ENCODE results near the gene SUPT5H.

The SUPT5H gene

GRCh38 chr19:39498798-39499642 lies 53.6 kb downstream of the SUPT5H start, which contains the start of gene DLL3:
Gene DLL3, plus strand, starts transcription at chr19:39498947. Its CDS starts 28 bp downstream, at chr19:39498975.
- DNase-seq = peak; percentile 95

GRCh38 chr19:39499932-39500331 lies 54.5 kb downstream of the SUPT5H start:
- no peak for DNase-seq

DNA sequence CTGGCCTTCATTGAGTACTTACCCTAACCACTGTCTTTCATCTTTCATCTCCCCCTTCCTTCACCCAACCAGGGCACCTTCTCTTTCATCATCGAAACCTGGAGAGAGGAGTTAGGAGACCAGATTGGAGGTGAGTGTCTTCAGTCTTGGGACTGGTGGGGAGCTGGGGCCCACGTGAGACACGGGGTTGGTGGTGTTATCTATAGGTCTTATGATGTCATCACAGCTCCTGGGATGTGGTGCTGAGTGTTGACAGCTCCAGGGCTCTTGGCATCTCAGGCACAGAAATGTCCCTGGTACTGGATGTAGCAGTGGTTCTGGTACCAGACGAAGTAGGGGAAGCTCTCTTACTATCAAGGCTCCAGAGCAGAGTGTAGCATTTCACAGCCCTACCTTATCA lies 55.2 kb downstream of the SUPT5H start:
- DNase-seq = no peak

GRCh38 chr19:39501340-39501739 lies 56.0 kb downstream of the SUPT5H start:
- no peak for DNase-seq

DNA sequence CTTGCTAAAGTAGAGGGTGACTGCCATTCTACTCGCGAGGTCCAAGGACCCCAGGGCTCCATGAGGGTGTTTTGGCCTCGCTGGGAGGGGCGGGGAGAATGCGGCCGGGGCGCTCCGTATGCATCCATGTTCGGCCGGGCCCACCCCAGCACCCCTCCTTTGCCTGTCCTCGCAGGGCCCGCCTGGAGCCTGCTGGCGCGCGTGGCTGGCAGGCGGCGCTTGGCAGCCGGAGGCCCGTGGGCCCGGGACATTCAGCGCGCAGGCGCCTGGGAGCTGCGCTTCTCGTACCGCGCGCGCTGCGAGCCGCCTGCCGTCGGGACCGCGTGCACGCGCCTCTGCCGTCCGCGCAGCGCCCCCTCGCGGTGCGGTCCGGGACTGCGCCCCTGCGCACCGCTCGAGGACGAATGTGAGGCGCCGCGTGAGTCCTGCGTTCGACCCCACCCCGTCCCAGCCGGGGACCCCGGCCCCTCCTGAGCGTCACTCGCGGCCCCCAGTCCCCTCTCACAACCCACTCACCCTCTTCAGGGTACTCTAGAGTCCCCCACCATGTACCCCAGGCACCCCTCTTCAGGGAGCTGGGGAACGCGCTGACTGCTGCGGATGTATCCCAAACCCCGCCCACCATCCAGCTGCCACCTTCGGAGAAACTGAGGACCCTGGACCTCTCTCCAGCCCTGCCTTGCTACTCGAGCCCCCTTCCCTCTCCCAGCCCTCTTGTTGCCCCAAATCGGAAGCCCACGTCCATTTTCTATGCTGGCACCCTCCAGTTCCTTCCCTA lies 57.4 kb downstream of the SUPT5H start:
- DNase-seq = no peak

DNA sequence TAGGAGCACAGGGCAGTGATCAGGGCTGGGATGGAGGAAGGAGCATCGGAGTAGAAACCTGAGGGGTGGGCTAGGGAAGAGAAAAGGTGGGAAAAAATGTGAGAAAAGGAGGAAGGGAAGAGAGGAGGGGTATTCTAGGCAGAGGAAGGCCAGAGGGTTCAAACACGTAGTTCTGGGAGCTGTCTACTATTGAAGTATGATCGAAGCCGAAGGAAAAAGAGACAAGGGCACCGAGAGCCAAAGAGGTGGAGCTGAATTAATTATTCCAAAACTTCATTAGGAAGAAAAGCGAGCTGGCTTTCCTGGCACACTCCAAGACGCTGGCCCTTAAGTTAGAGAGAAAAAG lies 61.2 kb downstream of the SUPT5H start:
- DNase-seq = no peak

GRCh38 chr19:39506944-39507714 lies 61.7 kb downstream of the SUPT5H start:
- DNase-seq = peak; percentile 78

- DNase-seq = peak; percentile 70
Observed at GRCh38 chr19:39507715-39508364, 62.5 kb downstream of the SUPT5H start.

DNA sequence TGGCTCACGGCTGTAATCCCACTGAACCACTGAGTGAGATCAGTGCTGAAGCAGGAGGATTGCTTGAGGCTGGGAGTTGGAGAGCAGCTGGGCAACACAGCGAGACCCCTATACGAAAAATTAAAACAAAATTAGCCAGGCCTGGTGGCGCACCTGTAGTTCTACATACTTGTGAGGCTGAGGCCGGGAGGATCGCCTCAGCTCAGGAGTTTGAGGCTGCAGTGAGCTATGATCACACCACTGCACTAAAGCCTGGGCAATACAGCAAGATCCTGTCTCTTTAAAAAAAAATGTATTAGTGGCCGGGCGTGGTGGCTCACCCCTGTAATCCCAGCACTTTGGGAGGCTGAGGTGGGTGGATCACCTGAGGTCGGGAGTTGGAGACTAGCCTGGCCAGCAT lies 63.2 kb downstream of the SUPT5H start:
- DNase-seq = no peak

GRCh38 chr19:39509233-39509632 lies 63.9 kb downstream of the SUPT5H start:
- DNase-seq = no peak

DNA sequence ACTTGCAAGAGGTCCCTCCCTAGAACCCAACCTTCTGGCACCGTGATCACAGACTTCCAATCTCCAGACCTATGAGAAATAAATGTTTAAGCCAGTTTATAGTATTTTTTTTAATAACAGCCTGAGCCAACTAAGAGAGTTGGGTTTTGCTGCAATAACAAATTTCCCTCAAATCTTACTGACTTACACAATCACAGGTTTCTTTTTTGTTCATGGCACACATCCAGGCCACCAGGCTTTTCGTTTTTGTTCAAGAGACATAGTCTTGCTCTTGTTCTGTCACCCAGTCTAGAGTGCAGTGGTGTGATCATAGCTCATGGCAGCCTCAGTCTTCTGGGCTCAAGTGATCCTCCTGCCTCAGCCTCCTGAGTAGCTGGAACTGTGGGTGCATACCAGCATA lies 67.6 kb downstream of the SUPT5H start:
- no peak for DNase-seq

DNA sequence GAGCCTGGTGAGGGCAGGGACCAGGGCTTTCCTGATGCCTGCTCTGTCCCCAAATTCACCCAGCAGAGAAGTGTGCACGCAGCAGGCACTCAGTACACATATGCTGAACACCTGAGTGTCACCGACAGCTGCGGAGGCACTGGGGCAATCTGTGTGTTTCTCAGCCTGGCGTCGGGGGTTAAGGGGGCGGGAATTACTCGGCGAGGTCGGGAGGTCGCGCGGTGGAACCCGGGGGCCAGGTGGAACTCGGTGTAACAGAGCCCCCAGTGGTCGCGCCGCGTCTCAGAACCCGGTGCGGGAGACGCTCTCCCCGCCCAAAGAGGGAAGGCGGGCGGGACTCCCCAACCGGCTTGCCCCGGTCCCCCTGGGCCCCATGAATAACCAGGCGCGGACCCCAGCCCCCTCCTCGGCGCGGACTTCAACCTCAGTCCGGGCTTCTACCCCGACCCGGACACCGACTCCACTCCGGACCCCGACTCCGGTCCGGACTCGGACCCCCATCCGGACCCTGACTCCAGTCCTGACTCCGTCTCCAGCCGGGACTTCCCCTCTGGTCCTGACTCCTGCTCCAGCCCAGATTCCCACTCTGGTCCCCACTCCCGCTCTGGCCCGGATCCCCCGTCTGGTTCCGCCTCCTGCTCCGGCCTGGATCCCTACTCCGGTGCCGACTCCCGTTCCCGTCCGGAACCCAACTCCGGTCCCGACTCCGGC lies 69.6 kb downstream of the SUPT5H start, which contains the start of gene SELENOV:
Gene SELENOV, plus strand, starts transcription at position 300 of the 711 bp plus-strand sequence. Its CDS starts 74 bp downstream, at position 374.
- DNase-seq = peak; percentile 76

DNA sequence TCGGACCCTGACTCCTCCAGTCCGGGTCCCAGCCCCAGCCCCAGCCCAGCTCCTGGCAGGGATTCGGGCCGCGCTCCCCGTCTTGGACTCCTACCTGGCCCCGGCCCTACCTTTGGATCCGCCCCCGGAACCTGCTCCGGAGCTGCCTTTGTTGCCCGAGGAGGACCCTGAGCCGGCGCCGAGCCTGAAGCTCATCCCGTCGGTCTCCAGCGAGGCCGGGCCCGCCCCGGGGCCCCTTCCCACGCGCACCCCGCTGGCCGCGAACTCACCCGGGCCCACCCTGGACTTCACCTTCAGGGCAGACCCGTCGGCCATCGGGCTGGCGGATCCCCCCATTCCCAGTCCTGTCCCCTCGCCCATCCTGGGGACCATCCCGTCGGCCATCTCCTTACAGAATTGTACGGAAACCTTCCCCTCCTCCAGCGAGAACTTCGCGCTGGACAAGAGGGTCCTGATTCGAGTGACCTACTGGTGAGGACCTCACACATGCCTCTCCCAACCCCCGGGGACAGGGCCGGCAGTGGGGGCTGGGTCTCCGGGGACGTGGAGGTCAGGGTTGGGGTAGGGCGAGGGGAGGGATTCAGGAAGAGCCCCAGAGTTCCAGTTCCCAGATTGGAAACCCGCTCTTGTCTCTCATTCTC lies 70.3 kb downstream of the SUPT5H start:
- DNase-seq = no peak

- DNase-seq = no peak
Observed at GRCh38 chr19:39516270-39516669, 70.9 kb downstream of the SUPT5H start.

GRCh38 chr19:39517432-39517831 lies 72.0 kb downstream of the SUPT5H start:
- DNase-seq = no peak

DNA sequence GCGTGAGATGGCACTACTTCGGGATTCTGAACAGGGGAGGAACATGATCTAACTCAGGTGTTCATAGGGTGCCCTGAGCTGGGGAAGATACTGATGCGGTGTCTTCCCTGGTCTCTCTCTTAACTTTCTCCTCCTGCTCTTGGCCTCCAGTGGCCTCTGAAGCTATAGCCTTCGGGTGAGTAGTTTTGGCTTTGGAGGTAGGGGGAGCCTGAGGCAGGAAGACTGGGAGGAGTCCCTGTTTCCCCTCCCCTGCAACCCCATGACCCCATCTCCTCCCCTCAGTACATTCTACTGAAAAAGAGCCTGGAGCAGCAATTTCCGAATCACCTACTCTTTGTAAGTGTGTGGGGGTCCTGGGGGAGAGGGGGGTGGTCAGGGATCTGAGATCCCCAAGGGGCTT lies 73.1 kb downstream of the SUPT5H start:
- no peak for DNase-seq

- peak; percentile 95 for DNase-seq
Observed at GRCh38 chr19:39518975-39519374, 73.6 kb downstream of the SUPT5H start.

GRCh38 chr19:39520541-39521484 lies 75.4 kb downstream of the SUPT5H start:
- no peak for DNase-seq

GRCh38 chr19:39524495-39524894 lies 79.1 kb downstream of the SUPT5H start:
- no peak for DNase-seq

DNA sequence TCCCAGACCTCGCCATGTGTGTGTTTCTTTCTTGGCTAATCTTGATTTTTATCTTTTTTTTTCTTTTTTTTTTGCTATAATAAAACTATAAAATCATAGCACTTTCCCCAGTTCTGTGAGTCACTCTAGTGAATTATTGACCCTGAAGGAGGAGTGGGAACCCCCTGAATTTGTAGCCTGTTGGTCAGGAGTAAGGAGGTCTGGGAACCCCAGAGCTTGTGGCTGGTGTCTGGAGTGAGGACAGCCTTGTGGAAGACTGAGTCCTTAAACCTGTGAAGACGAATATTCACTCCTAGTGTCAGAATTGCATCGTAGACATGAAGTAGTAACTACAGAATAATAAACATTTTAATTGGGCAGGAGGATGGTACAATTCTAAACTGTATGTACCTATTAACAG lies 79.8 kb downstream of the SUPT5H start:
- DNase-seq = no peak
